Activated T-cell treated with anti-CD3 and anti-CD28 coated beads for 48 hours (primary cell): ENCODE data around the gene C1orf87.

ENCODE experiments used
- DNase-seq: peaks from one replicate; pipeline ENCODE4 v3.0.0-alpha.2; 2020; ENCODE audit warnings: low read depth

Gene C1orf87

GRCh38 chr1:60063561-60063960, 10.0 kb downstream of the C1orf87 start:
- DNase-seq: no peak

DNA sequence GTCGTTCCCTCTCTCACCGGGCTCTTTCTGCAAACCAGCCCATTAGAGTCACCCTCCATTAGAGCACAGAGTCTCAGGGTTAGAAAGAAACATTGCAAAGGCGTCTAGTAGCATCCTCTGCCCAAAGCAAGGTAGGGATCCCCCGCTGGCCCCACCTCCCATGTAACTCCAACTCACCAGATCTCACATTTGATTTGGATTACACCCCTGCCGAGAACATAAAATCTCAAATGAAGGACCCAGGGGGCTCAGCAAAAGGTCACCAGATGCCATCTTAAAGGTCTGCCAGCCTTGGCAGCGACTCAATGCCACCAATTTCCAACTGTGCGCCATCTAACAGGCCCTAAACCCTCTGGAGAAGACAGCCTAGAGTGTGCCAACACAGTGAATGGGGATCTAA, 14.1 kb downstream of the C1orf87 start:
- no peak for DNase-seq

DNA sequence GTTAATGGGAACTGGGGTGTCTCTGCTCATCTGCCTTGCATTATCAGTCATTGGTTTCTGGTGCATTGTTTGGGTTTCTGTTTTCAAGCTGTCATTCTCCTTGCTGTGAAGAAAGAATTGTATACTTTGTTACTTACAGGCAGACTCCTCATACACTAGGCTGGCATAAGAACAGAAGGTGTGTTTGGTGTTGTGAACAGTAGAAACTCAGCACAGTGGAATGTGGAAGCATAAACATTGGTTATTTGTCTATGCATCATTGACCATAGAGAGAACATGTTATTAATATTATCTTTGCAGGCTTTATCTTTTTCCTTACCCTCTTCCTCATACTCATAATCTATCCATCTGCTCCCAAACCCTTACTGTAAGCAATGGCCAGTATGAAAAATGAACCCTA, 18.2 kb downstream of the C1orf87 start:
- DNase-seq: no peak

GRCh38 chr1:60054374-60054773, 19.2 kb downstream of the C1orf87 start:
- no peak for DNase-seq

DNA sequence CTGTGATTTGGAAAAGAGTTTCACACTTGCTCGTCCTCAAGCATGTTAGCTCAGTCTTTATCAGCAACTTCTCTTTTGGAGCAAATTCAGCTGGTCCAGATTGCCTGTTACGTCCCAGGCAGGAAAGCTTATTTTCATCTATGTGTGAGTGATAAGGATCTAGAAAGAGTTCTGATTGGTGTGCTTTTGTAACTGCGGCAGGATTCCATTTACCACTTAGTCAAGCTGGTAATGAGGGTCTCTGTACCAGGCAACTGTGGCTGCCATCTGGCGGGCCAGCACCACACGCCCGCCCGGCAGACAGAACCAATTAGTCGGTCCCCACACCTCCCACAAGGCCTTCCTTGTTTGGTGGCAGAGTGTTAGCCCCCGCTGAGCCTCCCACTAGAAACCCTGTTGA, 21.0 kb downstream of the C1orf87 start:
- no peak for DNase-seq

- no peak for DNase-seq
These were observed 22.4 kb downstream of the C1orf87 start for GRCh38 chr1:60051191-60051590.

GRCh38 chr1:60049188-60049587, 24.4 kb downstream of the C1orf87 start:
- no peak for DNase-seq

DNA sequence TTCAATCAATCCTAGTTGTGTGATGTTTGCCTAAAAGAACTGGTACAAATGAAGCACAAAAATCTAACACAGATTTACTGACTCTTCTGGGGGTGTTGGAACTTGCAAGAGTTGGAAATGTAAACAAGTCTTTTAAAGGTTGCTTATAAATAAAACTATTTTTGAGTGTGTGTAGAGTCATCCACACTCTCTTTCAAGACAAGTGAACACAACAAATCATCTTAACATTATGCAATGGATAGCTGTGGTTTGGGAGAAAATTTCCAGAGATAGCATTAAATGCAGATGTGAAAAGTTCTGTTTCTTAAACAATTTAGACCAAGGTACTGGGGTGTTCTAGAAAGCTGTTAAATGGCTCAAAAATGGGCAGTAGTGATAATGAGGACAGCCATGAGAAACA, 28.7 kb downstream of the C1orf87 start:
- DNase-seq: no peak

GRCh38 chr1:60041783-60042182, 31.8 kb downstream of the C1orf87 start:
- DNase-seq: no peak

- no peak for DNase-seq
These were observed 35.9 kb downstream of the C1orf87 start for GRCh38 chr1:60037669-60038068.

GRCh38 chr1:60036856-60037460, 36.6 kb downstream of the C1orf87 start:
- DNase-seq: no peak

DNA sequence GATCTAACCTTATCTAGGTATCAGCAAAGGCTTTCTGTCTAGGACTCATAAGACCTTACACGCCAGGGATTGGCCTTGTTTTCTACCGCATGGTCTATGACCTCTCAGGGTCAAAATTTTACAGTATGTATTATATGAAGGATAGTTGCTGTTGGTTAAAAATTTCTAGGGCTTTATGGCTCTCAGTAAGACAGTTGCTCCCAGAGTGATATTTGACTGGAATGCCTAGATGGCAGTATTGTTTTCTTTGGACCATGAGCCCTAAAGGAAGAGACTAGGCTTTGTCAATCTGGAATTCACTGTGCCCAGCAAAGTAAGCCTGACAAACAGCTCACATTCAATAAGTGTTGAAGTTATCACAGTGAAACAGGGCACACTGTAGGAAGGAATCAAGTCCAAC, 37.6 kb downstream of the C1orf87 start:
- DNase-seq: no peak

DNA sequence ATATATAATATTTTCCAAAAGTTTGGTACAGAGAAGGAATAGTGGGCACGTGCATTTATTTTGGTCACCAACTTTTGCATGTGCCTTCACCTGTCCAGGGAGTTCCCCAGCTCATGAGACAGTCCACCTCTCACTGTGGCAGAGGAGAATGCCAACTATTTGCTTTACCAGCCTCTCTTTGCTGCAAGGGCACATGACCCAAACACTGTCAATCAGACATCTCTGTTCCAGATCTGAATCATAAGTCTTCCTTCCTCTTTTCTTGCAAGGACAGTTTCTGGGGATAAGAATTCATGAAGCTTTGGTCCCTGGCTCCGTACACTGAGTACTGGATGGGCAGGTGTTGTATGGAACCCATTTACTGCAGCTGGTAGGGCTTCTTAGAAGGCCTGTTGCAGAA, 38.6 kb downstream of the C1orf87 start:
- DNase-seq: no peak

DNA sequence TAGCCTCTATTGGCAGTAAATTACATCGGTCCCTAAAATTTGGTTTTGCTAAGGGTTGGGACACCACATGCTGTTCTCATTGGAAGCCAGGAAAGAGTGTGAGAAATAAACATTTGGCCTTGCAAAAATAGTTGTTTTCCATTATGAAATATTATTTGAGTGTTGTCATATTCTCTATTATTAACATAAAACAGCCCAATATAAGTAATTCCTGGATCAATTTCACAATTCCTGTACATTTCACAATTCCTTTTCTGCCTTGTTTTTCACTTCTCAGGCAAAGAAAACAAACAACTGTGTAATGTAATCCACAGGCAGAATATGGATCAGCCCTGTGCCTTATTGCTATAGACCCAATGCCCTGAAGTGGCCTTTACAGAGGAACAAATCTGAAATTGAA, 40.5 kb downstream of the C1orf87 start:
- no peak for DNase-seq

DNA sequence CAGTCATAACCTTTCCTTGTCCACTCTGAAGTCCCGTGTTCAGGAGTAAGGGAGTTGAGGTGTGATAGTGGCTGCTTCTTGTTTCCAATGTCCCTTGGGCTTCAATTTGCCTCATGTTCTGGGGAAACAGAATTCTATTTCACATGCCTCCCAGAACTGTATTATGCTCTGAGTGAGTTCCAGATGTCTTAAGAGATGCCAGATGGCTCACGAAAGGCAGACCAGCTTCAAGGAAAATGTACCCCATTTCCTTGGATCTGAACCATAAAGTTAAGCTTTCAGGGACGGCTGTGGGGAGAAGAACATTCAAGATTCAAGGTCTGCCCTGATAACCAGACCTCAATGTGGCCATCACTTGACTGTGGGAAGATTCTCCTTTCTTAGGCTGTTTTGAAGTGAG, 42.4 kb downstream of the C1orf87 start:
- no peak for DNase-seq

DNA sequence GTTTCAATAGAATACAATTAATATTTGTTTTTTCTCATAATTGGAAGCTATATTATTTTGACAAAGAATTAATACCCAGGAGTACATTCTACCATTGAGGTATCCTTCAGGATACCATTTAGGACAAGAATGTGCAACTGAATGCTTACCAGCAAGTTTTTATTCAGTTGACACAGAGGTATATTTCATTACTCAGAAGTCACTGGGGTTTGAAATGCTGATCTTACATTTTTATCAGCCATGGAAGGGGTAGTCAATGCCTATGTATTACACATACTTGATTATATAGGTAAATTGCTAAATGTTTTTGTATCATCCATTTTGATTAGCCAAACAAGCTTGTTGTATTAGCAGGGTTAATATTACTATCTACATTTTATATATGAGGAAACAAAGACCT, 48.0 kb downstream of the C1orf87 start:
- no peak for DNase-seq

DNA sequence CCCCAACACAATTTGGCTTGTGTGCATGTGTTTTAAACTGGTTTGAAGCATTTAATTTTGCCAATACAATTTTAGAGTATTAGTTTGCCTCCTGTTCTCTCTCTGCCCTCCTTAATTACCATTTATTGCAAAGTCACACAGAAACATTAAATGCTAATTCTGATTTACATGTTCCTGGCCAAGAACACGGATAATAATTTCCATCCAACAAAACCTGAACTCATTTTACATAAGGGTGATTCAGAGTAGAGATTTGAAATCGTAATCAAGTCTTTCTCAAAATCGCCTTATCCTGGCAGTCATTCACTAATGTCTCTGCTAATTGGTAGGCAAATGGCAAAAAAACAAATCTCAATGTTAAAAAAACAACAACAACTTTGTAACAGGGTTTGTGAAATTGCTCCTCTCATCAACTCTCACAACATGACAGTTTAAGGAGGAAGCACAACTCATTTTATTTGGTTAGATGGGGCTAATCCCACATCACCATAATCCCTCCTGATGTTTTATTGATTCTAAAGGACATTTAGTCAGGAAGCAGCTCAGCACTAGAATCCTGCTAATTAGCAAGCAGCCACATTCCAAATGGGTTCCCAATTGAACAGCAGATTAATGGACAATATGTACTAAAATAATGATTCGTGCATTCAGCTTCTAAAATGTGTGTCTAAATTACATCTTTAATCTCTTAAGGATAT, 55.9 kb downstream of the C1orf87 start:
- no peak for DNase-seq

- DNase-seq: no peak
These were observed 62.9 kb downstream of the C1orf87 start for GRCh38 chr1:60010690-60011089.

DNA sequence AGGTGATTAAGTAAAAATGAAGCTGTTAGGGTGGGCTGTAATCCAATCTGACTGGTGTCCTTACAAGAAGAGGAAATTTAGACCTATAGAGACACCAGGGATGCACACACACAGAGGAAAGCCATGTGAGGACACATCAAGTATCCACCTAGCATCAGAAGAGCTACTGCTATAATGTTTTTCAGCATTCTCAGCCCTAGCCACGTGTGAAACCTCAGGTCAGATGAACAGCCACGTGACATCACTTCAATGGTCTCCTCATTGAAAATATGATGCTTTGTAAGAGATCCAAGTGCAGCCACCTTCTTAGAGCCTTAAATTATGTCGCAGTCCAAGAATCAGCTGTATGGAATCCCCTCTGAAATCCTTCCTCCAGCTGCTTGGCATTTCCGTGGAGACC, 65.1 kb downstream of the C1orf87 start:
- no peak for DNase-seq

- DNase-seq: no peak
These were observed 72.9 kb downstream of the C1orf87 start for GRCh38 chr1:60000625-60001024.

DNA sequence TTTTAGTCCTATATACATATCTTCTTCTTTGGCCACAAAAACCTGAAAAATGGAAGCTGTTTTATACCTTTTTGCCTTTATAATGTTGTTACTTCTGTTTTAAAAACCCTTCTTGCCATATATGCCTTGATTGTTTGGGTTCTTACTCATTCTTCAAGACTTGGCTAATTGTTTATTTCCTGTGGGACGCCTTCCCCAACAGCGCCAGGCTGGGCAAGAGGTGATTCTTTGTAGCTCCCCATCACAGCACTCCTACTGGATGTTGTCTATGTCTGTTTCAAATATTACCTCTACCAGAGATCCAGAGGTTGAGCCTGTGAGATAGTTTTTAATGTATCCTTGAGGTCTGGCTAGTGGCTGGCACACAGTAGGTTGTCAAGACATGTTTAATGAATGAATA, 73.8 kb downstream of the C1orf87 start:
- DNase-seq: no peak

DNA sequence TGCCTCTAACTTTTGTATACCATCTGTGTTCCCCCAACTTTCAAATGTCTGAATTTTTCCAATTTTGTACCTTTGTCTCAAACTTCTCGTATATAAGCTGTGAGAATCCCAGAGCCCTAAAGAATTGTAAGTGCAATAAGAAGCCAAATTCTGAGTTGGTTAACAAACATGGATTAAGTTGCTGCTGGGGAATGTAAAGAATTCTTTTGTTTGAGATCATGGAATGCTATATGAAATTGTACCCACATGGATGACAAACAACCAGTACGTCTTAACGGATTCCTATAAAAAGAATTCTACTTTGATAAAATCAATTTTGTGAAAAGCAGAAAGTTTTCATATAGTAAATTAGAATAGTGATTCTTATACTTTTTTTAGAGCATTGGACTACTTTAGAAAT, 74.6 kb downstream of the C1orf87 start:
- DNase-seq: no peak

DNA sequence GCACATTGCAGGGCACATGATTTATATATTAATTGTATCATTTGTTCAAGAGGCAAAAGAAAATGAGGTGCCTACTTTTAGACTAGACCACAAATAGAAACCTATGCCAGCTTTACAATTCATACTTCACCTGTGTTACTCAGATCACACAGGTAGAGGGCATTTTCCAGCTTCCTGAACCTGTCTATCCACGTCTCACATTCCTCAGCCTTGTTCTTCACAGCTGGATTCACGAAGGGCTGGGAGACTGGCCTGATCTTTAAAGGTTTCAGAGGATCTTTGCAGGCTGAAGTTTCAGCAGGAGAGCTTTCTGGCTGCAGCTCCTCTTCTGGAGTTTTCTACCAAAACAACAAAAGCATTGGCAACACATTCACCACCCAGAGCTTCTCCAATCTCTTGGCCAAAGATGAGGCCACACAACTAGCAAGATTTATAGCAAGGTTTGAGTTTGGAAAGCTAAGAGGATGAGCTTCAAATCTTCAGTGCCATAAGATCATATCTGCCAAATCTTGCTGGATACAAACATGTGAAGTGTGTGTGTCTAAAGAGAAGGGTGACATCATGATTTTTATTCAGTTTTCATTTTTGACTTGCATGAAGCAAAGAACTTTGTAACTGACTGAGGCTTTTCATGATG, 76.0 kb downstream of the C1orf87 start:
- DNase-seq: no peak
